SIG-M5 treated with dmso at 0.1 percent for 504 hours (cell line): ENCODE measurements around the gene MTFMT.
"Not testable (repeated sequence)": the region's sequence is repeated elsewhere in the genome, so short reads cannot be mapped to it uniquely, and the experiment has no call there.

ENCODE experiments used
- DNase-seq: peaks from one replicate; lab custom pipeline; 2025; ENCODE audit not compliant: unreplicated experiment; lab: John Stamatoyannopoulos, UW

MTFMT gene

DNA sequence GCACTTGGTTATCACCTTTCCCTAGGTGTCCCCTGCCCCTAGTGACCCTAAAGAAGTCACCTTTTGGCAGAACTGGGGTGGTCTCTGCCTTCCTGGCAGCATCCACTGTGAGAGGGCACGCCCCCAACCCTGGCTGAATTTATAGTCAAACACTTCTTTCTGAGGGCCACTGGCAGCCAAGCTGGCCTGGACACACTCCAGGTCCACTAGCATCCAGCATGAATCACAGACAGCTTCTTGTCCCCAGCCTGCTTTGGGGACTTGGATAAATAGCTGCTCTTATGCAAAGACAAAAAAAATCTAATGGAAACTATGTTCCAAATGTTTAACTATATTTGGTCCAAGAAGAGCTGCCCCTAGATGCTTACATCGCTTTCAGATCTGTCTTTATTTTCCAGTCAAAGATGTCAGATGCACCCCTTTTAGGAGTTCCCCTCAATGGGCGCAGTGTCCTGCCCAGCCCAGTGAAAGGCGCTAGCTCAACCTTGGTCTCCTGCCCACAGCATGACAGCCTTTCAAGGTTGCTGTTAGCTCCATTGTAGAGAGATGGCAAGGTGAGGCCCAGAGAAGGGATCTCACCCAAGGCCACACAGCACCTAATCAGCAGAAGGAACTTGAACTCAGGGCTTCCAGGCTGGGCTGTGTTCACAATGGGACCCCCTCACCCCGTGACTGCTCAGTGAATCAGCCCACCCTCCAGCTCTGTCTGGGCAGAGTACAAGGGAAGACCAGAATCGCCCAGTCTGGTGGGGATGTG lies 31.4 kb upstream of the MTFMT start:
- DNase-seq, result no peak

DNA sequence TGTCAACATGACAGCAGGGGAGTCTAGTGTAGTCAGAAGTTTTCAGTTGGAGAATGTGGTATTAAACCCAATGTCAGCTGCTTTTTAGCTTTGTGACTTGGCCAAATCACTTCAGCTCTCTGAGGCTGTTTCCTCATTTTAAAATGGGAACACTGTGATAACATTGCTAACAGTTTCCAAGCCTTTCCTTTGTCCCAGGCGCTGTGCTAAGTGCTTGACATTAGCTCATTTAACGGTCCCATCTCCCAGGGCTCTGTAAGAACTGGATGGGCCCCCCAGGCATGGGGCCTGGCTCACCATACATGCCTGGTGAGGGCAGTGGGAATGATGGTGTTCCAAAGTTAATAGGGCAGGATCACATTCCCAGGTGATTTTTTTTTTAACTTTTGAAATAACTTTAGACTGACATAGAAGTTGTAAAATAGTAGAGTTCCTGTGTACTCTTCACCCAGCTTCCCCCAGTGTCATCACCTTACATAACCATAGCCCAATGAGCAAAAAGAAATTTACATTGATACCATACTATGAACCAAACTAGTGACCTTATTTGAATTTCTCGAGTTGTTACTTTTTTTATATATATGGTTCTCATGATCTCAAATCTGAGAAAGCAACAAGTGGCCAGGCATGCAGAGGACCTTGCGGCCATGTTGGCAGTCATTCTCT lies 30.6 kb upstream of the MTFMT start:
- no peak for DNase-seq

DNA sequence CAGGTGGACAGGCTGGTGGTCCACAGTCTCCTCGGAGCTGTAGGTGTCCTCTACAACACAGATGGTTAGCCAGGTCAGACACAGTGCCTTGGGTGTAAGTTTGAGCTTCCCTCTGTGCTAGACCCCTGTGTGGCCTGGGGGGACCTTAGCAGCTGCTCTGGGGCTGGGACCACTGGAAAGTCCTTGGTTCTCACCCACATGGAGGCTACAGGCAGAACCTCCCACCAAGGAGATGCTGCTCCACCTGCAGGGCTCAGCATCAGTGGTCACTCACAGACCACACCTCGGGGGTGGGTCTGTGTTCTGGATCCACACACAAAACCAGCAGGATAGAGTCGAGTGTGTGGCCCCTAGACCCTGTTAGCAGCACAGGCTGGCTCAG lies 29.9 kb upstream of the MTFMT start:
- no peak for DNase-seq

DNA sequence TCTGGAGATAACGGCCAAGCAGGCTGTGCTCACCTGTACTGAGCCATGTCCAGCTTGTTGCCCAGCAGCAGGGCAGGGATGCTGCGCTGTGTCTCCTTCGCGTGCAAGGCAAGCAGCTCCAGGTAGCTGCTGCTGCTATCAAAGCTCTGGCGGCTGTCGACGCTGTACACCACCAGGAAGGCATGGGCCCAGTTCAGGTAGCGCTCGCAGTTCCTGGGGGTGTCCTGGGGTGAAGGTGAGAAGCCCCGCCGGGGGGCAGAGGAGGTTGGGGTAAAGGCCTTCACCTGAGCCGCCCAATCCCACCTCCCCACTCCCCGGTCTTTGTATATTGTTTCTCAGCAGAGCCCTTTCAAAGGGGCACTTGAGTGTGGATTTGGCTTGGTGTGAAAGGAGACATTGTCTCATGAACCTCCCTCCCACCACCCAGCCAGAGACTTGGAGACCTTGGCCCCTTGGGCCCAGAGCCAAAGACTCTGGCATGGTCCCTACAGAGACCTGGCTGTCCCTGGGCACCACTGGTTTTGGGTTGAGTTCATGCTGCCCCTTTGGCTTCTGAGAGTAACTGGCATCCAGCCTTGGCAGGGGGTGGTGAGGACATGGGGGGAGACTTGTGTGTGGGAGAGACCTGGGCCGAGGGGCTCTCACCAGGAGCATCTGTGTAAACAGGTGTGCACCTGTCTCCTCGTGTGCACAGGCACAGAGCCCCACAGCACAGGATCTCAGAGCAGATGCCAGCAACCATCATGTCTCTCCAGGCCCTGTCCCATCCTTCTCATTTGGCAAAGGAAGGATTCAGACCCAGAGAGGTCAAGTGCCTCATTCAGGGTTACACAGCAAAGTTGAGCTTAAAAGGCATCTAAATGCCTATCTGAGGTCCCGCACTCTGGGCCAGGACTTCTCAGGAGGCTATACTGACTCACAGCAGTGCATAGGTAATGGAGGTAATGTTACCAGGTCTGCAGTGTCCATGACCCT lies 29.2 kb upstream of the MTFMT start:
- no peak for DNase-seq

DNA sequence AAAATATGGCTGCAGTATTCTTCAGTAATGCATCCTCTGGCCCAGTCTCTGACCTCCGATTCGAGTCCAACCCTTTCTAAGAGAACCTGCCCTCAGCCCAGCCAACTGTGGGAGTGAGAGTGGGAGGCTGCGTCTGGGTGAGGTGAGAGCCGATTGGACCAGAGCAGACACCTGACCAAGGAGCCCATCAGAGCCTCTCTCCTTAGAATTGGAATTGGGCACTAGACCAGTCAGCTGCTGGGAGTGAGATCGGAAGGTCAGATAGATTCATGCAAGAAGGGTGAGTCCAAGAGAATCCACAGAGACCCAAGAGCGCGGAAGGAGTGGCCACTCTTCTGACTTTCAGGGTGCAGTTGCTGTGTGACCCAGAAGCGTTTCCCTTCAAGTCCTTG lies 28.1 kb upstream of the MTFMT start:
- DNase-seq, result no peak

DNA sequence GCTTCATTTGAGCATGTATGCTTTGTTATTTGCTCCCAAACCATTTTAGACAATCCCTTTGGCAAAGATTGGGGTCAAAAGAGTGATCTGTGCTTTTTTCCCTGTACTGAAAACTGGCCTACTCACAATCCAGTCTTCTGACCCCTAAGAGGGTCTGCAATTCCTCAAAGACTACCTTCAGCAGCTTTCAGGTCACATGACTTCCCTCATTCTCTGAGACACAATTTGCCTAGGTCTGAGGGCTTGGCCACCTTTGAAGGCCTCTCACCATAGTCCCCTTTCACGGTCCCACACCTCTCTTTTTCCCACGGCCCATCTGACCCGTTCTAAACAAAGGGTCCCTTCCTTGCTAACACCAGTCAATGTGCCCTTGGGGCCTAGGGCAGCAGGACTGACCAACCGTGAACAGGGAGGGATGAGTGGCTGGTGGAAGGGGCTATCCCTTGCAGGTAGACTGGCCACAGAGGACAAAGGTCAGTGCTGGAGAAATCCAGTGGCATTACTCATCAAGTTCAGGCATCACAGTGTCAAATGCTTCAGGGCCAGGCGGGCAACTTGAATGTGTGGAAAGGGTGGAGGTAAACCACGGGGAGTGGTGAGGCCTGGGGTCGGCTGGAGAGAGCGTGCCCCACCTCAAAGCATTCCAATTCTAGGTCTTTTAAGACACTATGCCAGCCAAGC lies 27.6 kb upstream of the MTFMT start:
- DNase-seq, result peak; percentile 6

DNA sequence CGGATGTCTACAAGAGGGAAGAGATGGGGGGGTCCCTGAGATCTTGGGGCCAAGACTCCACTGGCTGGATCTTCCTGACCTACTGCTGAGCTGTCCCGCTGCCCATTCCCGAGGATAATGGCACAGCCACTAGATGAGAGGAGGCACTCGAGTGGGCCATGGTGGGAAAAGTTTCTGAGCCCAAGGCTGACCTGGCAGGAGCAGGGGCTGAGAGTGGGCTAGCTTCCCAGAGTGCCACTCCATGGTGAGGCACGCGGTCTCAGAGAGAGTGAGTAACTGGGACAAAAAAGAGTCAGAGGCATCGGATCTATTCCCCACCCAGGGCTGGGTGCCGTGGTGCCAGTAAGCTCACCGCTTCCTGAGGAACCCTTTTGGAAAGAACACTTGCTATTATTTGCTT lies 26.7 kb upstream of the MTFMT start:
- no peak for DNase-seq

DNA sequence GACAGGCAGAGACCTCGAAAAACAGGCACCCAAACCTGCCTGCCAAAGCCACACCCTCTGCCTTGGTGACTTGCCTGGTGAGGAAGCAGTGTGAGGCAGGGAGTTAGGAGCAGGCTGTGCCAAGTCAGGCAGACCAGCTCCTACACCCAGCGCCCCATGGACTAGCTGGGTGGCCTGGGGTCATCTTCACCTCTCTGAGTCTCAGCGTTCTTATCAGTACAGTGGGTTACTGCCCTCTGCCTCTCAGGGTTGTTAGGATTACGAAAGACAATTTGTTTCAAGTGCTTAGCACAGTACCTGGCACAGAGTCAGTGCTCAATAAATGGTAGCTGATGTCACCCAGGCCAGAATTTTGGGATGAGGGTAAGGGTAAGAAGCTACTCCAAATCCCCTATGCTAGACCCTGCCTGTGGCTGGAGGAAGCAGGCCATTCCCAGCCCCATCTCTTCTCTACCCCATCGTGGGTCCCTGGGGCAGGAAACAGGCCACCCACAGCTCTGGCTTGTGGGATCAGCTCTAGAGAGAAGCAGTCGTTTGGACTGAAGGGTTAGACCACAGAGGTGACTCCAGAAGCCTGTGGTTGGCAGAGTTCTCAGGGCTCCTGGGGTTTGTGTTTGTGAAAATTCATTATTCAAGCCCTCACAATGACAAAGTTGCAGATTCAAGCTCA lies 25.9 kb upstream of the MTFMT start:
- DNase-seq, result no peak

DNA sequence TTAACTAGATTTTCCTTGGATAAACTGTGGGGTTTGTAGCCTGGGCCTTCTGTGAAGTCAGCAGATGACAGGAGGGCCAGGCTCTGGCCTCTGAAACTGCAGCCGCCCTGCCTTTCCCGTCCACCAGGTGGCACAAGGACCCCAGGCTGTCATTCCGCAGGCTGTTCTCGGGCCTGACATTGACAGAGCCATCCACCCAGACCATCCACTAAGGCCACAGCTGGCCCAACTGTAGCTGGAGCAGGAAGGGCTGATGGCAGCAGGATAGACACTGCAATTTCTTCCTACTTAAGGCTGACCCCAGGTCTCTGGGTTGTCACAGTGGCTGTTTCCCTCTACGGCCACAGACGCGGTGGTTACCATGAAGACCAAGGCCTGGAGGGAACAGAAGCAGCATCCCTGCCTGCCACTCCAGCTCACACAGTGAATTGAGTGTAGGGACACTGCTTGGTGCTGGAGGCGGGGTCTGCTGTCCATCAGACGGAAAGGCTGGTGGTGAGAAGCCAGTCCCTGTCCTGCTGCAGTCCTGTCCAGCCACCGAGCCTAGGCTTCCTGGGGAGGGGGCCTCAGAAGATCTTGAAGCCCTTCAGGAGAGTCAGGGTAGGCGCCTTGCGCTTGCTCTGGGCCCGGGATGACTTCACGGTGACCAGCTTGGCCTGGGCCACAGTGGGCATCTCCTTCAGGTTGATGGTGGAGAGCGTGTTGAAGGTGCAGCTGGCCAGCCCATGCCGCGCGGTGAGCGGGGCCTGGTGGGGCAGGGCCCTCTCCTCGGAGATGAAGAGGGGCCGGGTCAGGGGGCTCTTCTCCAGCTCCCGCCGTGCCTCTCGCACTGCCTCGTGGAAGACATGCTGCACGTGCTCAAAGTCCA lies 25.1 kb upstream of the MTFMT start:
- DNase-seq, result peak; percentile 34

DNA sequence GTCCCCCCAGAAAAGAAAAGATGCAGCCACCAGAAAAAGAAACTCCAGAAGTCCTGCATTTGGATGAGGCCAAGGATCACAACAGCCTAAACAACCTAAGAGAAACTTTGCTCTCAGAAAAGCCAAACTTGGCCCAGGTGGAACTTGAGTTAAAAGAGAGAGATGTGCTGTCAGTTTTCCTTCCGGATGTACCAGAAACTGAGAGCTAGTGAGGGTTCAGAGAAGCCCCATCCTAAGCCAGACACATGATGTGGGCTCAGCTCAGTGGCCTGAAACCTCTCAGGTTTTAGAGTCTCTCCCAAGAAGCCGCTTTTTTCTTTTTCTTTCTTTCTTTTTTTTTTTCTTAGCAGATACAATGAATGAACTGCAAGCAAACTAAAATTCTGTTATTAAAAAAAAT lies 23.5 kb upstream of the MTFMT start:
- no peak for DNase-seq

DNA sequence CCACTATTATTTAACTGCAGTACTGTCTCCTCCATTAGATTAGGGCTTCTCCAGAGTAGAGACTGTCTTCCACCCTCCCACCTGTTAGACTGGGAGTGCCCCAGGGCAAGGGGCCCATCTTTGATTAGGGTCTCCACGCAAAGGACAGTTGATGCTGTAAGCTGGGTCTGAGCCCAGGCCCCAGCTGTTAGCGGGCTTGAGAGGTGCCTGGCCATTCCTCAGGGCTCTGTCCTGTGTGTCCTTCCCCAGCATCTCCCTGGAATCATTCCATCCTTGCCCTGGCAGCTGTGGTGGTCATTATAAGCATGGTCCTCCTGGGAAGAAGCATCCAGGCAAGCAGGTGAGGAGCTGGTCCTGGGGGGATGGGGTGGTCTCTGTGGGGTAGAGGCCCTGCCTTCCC lies 21.8 kb upstream of the MTFMT start:
- no peak for DNase-seq

DNA sequence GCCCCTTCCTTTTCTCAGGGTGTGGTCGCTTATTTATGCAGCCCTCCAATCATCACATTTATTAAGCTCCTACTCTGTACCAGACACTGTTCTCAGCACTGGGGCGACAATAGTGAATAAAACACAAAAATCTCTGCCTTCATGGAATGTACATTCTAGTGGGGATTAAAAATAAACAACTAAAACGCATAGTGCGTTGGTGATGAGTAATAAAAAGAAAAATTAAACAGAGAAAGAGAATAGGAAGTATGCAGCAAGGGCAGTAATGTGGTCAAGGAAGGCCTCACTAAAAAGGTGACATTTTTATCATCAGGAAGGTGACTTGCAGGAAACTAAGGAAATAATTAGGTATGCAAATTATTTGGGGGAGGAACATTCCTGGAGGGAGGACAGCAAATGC lies 20.8 kb upstream of the MTFMT start:
- no peak for DNase-seq

DNA sequence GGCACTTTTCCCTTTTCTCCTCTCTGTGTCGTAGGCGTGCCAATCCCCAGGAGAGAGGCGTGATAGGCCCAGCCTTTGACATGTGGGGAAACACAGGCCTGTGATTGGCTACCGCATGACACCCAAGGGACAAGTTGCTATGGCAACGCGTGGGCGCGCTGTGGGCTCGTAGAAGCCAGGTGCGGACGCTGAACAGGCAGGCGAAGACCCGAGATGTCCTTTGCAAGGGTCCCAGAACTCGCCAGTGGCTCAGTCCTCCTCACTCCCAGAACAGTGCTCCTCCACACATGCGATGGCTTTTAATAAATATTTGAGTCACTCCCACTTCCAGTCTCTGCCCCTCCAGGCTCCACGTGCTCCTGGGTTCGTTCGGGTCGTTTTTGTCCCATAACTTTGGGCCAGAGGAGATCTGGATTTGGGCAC lies 20.0 kb upstream of the MTFMT start:
- DNase-seq, result peak; percentile 86

DNA sequence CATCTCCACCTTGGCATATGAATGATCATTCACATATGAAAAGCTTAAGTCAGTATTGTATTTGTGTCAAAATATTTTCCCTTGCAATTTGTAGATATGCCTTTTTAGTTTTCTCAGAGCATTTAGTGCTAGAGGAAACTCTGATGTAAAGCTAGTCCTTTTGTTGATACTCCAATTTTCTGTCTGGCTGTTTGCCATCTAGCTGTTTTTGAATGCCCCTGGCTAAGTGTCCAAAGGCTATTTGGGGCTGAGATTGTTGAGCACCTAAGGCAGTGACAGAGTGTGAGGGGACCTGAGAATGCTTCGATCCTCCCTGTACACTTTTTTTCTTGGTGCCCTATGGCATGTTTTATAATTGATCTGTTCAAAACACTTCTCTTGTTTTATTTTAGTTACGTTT lies 18.8 kb upstream of the MTFMT start:
- DNase-seq, result no peak

DNA sequence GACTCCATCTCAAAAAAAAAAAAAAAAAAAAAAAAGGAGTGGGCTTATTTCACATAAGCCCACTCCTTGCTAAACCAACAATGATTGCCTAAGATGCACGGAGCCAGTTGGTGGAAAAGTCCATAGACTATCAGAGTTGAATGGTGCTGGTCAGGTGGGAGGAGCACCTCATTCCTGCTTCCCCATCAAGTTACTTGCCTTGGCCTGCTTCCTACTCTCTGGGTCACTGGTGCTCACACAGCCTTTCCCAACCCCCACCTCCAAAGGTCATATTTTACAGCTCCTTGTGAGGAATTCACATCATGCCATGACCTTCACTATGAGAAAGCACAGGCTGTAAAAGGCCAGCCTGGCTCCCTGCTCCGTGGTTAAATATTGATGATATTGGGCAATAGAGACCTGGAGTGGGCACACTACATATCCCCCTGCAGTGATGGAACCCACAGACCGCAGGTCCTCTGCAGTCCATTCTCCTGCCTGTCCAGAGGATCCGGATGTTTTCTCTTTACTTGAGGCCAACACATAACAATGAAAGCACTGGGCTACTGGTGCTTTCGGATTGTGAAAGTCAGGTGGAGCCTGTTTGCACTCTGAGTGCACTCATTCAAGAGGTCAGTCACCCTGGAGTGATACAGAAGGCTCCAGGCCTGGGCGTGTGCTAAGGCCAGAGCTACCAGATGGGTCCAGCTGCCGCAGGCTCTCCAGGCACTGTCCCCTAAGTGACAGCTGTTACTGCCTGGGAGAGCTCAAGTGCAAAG lies 15.5 kb upstream of the MTFMT start, which contains the start of gene SLC51B:
TSS of gene SLC51B (plus strand) at position 664 of the 758 bp plus-strand sequence. CDS start 4,618 bp downstream, outside the sequence.
- peak; percentile 6 for DNase-seq

DNA sequence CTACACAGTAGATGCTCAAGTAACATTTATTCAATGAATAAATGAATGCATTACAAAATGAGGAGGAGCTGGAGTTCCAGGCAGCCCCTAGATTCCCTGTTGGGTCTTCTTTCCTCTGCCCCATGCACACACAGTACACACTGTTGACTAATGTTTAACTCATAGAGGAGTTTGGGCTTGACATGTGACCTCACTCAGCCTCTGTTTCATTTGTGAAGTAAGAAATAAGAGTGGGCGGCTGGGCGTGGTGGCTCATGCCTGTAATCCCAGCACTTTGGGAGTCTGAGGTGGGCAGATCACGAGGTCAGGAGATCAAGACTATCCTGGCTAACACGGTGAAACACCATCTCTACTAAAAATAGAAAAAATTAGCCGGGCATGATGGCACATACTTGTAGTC lies 14.8 kb upstream of the MTFMT start:
- DNase-seq, result not testable (repeated sequence)

DNA sequence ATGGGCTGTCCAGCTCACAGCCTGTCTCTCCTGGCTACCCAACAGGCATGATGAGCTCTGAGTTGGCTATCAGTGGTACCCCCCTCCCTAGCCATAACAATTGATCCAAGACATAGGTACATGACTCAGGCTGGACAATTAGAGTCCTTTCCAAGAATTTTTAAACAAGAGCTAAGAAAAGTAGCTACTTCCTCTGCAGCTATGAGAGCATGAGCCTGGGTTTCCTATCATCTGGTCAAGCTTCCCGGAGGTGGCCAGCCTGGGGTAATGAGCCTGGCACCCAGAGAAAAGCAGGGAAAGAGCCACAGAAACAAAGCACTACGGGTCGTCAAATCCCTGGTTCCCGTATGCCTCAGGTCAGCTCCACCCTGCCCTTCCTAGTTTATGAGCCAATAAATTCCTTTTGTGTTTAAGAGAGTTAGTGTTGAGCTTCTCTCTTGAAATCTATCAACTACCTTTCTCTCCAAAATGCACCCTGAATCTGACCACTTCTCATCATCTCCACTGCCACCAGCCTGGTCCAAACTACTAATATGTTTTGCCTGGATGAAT lies 13.4 kb upstream of the MTFMT start:
- no peak for DNase-seq

DNA sequence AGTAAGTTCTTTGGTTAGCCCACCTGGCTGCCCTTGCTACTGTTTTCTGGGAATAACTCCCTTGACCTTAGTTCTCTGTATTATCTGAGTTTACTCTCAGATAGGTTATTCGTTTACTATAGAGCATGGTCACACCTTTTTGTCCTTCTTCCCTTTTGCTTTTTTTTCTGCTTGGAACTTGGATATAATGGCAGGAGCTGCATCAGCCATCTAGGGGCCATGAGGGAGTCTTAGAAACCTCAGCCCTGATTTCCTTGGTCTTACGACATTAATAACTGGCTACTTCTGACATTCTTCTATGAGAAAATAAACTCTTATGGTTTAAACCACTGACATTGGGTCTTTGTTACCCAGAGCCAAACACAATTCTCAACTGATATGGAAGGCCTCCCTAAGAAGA lies 12.3 kb upstream of the MTFMT start:
- DNase-seq, result no peak
